GM19351 (cell line): Measurements from ENCODE around the gene ATP10B.
"Not testable (repeated sequence)": the region's sequence is repeated elsewhere in the genome, so short reads cannot be mapped to it uniquely, and the experiment has no call there.

Experiments used
- ATAC-seq: cut with Tn5 transposase; IDR thresholded peaks from one replicate; pipeline ENCODE4 v1.9.1; 2021; ENCODE audit warnings: mild to moderate bottlenecking, moderate library complexity; ENCODE audit not compliant: unreplicated experiment

ATP10B gene

GRCh38 chr5:160833806-160834205 lies 18.2 kb downstream of the ATP10B start:
- no peak for ATAC-seq

- ATAC-seq, result no peak
These were observed 20.2 kb downstream of the ATP10B start for GRCh38 chr5:160831801-160832200.

DNA sequence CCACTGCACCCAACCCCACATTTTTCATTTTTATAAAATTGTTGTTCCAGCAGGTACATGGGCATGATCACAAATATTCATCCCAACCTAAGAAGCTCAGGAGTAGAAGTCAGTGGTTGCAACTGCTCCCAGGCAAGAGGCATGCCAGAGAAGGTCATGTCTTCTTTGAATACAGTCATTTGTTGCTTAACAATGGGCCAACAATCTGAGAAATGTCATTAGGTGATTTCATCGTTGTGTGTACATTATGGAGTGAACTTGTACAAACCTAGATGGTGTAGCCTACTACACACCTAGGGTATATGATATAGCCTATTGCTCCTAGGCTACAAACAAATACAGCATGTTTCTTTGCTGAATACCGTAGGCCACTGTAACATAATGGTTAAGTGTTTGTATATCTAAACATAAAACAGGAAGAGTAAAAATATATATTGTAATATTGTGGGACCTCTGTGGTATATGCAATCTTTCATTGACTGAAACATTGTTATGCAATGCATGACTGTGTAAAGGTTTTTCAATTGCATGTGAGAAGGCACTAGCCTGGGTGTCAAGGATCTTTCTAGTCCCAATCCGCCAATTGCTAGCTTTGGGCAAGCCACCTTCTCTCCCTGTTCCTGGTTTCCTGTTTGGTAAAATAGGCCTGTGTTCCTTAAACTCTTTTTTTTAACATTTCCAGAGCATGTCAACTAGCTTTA lies 27.6 kb downstream of the ATP10B start:
- ATAC-seq, result no peak

DNA sequence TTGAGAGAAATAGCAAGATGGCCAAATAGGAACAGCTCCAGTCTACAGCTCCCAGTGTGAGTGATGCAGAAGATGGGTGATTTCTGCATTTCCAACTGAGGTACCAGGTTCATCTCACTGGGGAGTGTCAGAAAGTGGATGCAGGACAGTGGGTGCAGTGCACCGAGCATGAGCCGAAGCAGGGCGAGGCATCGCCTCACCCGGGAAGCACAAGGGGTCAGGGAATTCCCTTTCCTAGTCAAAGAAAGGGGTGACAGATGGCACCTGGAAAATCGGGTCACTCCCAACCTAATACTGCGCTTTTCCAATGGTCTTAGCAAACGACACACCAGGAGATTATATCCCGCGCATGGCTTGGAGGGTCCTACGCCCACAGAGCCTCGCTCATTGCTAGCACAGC lies 39.0 kb downstream of the ATP10B start:
- ATAC-seq, result not testable (repeated sequence)

GRCh38 chr5:160805376-160805775 lies 46.6 kb downstream of the ATP10B start:
- ATAC-seq, result no peak

GRCh38 chr5:160802592-160802991 lies 49.4 kb downstream of the ATP10B start:
- no peak for ATAC-seq

DNA sequence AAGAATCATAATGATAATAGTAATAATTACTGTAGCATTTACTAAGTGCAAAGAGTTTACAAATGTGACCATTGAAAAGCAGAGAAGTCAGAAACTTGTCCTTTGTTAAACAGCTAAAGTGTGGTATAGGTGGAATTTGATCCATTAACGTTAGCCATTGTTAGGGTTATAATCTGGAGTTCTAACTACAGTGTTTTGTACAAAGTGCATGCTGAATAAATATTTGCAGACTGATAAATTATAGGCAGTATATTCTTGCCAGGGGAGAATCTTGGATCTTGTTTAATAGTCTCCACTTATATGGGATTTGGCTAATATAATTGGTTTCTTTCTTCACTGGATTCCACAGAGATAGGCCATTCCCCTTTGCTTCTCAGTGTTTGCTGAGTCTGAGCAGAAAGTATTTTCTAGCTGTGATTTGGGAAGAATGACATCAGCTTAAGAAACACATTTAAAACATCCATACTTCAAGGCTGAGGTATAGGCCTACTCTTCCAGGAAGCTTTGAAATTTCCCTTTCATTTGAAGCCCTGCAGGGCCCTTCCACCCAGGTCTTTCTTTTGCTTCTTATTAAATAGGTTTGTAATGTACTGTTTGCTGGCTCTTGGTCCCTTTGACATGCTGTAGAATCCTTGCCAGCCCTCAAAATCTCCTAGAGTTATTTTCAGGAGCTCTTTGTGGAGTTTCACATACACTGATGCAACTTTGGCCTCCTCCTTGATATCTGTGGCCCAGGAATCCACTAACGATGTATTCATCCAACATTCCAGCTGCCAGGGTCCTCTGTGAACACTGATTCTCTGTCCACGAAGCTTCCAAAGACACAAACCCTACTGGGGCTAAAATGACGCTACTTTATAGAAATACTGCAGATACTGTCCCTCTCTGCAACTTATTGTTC lies 51.4 kb downstream of the ATP10B start:
- no peak for ATAC-seq

DNA sequence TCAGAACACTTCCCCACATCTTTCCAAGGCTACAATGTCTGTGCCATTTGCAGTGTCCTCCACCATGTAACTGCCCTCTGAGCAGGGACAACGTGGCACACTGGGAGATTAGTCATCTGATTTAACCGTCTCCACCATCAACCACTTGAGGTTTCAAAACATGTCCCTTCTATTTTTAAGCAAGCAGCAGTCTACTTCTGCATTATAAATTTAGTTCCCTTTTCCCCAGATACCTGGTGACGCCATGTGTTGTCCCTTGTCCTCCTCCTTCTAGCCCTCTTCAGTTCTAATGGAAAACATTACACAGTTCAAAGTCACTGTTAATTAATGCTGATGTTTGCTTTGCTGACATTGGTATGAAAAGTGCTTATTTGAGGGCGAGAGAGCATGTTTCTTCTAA lies 52.8 kb downstream of the ATP10B start:
- ATAC-seq, result peak; percentile 84

GRCh38 chr5:160797020-160797419 lies 55.0 kb downstream of the ATP10B start:
- no peak for ATAC-seq

DNA sequence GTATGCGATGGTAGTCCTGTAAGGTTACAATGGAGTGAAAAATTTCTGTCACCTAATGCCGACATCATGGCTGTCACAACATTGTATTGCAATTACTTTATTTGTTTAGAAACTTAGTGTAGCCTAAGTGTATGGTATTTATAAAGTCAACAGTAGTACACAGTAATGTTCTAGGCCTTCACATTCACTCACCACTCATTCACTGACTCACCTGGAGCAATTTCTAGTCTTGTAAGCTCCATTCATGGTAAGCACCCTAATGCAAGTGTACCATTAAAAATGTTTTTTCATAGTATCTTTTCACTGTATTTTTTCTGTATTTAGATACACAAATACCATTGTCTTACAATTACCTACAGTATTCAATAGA lies 58.5 kb downstream of the ATP10B start:
- ATAC-seq, result no peak

- ATAC-seq, result no peak
These were observed 59.1 kb downstream of the ATP10B start for GRCh38 chr5:160792732-160793529.

DNA sequence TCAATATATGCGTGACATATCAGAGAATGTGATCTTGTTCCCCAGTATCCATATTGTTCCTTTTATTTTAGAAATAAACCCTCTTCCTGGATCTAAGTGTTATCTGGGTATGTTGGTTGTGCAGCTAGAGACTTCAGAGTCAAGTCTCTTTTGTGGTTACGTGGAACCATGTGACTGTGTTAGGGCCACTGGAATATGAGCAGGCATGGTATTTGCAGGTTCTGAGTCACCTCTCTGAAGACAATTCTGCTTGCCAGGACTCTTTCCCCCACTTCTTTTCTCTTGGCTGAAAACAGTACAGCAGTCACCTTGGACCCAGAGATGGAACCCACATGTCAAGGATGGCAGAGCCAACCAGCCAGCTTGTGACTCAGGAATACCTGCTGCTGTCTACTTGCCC lies 59.7 kb downstream of the ATP10B start:
- no peak for ATAC-seq

DNA sequence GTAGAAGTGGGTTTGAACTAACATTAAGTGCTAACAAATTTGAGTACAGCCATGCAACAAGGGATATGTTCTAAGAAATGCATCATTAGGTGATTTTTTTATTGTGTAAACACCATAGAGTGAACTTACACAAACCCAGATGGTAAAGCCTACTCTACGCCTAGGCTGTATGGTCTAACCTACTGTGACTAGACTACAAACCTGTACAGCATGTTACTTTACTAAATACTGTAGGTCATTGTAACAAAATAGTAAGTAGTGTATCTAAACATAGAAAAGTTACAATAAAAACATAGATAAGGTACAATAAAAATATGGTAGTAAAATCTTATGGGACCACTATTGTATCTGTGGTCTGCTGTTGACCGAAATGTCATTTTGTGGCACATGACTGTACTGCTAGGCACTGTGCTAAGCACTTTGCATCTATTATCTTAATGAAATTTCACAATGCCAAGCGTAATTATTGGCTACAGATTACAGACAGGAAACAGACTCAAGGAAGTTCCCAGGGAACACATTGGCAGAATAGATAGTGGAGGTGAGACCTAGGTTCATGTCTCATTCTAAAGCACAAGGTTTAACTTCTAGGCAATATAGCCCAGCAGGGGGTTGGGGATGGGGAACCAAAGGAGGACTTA lies 62.7 kb downstream of the ATP10B start:
- no peak for ATAC-seq

DNA sequence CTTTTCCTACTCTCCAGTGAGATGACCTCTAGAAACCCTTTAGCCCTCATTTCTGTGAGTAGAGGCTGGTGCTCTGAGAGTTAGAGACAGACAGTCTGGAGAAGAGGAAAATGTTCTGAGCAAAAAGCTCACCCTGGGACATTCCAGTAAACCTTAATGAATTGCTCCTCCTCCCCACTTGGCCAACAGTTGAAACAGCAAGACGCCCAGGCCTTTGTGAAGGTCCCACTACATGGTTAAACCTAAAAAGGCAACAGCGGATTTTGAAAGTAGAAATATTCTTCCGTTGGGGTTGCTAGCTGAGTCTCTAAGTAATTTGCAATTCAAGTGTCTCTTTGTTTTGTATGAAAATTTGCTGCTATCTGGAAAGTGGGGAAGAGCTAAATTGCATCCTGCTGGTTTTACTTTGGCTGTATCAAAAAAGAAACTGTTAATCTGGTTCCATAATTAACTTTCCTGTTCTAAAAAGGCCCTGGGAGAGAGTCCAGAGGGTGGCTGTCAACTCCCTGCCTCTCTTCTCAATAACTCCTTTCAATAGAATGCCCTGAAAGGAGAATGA lies 63.8 kb downstream of the ATP10B start:
- ATAC-seq, result no peak

DNA sequence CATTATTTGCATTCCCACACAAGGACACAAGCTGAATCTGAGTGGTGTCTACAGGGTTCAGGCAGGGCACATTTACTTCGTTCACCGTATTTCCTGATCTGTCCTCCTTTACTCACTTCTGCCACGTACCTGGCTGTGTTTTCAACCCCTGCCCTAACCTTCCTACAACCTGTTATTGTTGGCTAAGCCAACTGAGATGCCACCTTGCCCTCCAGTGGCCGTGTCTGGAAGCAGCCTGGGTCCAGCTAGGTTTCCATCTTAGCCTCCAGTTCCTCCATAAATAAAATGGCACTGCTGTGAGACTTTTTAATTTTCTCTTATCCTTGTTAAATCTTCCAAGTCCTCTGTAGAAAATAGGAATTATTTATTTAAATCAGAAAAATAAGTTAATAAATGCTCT lies 64.8 kb downstream of the ATP10B start:
- ATAC-seq, result peak; percentile 74

- no peak for ATAC-seq
These were observed 77.2 kb downstream of the ATP10B start for GRCh38 chr5:160774666-160775315.

GRCh38 chr5:160773646-160774410 lies 78.2 kb downstream of the ATP10B start:
- no peak for ATAC-seq

DNA sequence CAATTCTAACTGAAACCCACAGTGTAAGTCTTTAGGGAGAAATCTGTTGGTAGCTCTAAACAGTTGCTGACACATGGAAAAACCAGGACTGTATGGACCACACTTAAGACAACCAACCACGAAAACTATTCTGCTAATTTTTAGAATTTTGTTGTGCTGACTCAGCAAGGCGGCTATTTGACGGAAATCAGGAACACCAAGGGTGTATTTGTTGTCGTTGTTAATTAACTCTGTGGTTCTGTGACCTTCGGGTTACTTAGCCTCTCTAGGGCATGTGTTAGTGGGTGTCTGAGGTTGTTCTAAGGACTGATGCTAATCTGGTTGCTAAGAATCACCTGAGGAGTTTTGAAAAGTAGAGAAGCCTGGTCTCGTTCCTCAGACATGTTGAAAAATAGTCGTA lies 79.2 kb downstream of the ATP10B start:
- no peak for ATAC-seq

- no peak for ATAC-seq
These were observed 81.3 kb downstream of the ATP10B start for GRCh38 chr5:160770718-160771117.
